Fibroblast of lung (primary cell): ENCODE data around the gene ZNF322. TPM values are rescaled to one million over a fixed set of nuclear protein-coding genes. Genes with fewer than 3 reads are reported as not detected.

Experiments
- DNase-seq, 2 donors: peaks; one replicate each; pipeline versions ENCODE4 v3.0.0 to v3.0.0-alpha.2; 2010; ENCODE audit warnings: low read depth in 2 of 2
- H2AFZ ChIP-seq: 2 replicates; pipeline ENCODE4 v1.5.1; 2012; ENCODE audit warnings: low read length, control low read depth, inconsistent platforms
- H3K27ac ChIP-seq: 2 replicates; pipeline ENCODE4 v1.5.1; 2011; ENCODE audit warnings: low read length, control low read depth; ENCODE audit not compliant: insufficient read depth
- H3K27me3 ChIP-seq: 2 replicates; pipeline ENCODE4 v1.5.1; 2011; ENCODE audit warnings: mild to moderate bottlenecking, low read length; ENCODE audit not compliant: control insufficient read depth, insufficient read depth
- H3K36me3 ChIP-seq: 2 replicates; pipeline ENCODE4 v1.5.1; 2011; ENCODE audit warnings: low read length; ENCODE audit not compliant: control insufficient read depth, insufficient read depth
- H3K4me1 ChIP-seq: 2 replicates; pipeline ENCODE4 v1.5.1; 2011; ENCODE audit warnings: low read length; ENCODE audit not compliant: control insufficient read depth, insufficient read depth; ENCODE audit errors: extremely low read depth
- H3K4me2 ChIP-seq: 2 replicates; pipeline ENCODE4 v1.5.1; 2011; ENCODE audit warnings: low read length, control low read depth; ENCODE audit not compliant: insufficient read depth; ENCODE audit errors: extremely low read depth
- H3K4me3 ChIP-seq, 4 experiments: fragments of 200-600 bp in 1 of 4; sonication (generic) in 1 of 4; replicated peaks in 1 of 4; 2 replicates each; pipeline ENCODE4 v1.5.1; 2011 to 2016; ENCODE audit warnings: low read length in 4 of 4, low read depth in 3 of 4, mild to moderate bottlenecking in 3 of 4, control low read depth in 2 of 4, inconsistent platforms in 1 of 4, mixed read lengths in 1 of 4; ENCODE audit not compliant: insufficient read depth in 1 of 4; ENCODE audit errors: control extremely low read depth in 1 of 4
- H3K79me2 ChIP-seq: 2 replicates; pipeline ENCODE4 v1.5.1; 2012; ENCODE audit warnings: mild to moderate bottlenecking, low read length, inconsistent platforms; ENCODE audit not compliant: control insufficient read depth, insufficient read depth
- H3K9ac ChIP-seq: 2 replicates; pipeline ENCODE4 v1.5.1; 2011; ENCODE audit warnings: mild to moderate bottlenecking, low read length, control low read depth; ENCODE audit not compliant: insufficient read depth
- H3K9me3 ChIP-seq: 2 replicates; pipeline ENCODE4 v1.5.1; 2012; ENCODE audit warnings: low read depth, low read length; ENCODE audit not compliant: control insufficient read depth, insufficient read depth
- H4K20me1 ChIP-seq: 2 replicates; pipeline ENCODE4 v1.5.1; 2011; ENCODE audit warnings: low read length; ENCODE audit not compliant: control insufficient read depth, insufficient read depth; ENCODE audit errors: extremely low read depth
- CTCF ChIP-seq, 2 donors: IDR thresholded peaks in 1 of 2; conservative IDR thresholded peaks in 1 of 2; 1 replicate in 1 of 2; 2 replicates in 1 of 2; pipeline ENCODE4 v1.5.1; 2011 to 2012; ENCODE audit warnings: low read length in 2 of 2, control low read depth in 1 of 2, inconsistent platforms in 1 of 2, low read depth in 1 of 2, mild to moderate bottlenecking in 1 of 2
- EZH2 ChIP-seq: IDR thresholded peaks from 2 replicates; pipeline ENCODE4 v1.5.1; 2012; ENCODE audit warnings: low read length, control low read depth, mild to moderate bottlenecking; ENCODE audit errors: missing control alignments
- polyA plus RNA-seq, 2 donors: library from polyadenylated mRNA; depleted of rRNA in 1 of 2; stranded (reverse) in 1 of 2; unstranded in 1 of 2; fragments of >200 nt; gene quantifications; 2 replicates each; pipeline ENCODE4 v1.2.1, GENCODE V29; 2011 to 2012; ENCODE audit warnings: missing spikeins in 1 of 2
- total RNA-seq: library from RNA; depleted of rRNA; stranded (reverse); fragments of >200 nt; gene quantifications from 2 replicates; pipeline ENCODE4 v1.2.1, GENCODE V29; 2014

The ZNF322 gene
- total and polyA plus RNA-seq, 2 donors (not counting 1 experiment from before 2014, with no cell fraction given) = 13.3 to 17.3 TPM

- Histone ChIP-seq H3K79me2 (no peaks in the 10 kb centered on the region), H3K36me3 (no peaks in the 10 kb centered on the region), H3K4me3 (no peak overlapping the region), H3K9ac (no peak overlapping the region), H3K9me3 (no peaks in the 10 kb centered on the region), H4K20me1 (no peaks in the 10 kb centered on the region), H3K4me2 (no peak overlapping the region), H3K4me1 (no peaks in the 10 kb centered on the region), H2AFZ (no peak overlapping the region), H3K27ac (no peak overlapping the region), H3K27me3 (peaks cover 34% of the 10 kb centered on the region)
- TF ChIP-seq CTCF (conservative IDR thresholded peaks at IDR 0.05 in 1 of 2, IDR thresholded peaks at IDR 0.05 in 1 of 2; ENCODE audit: low read depth in 1 of 2, low read length in 2 of 2) = no peak
- TF ChIP-seq EZH2 = no peak
- DNase-seq = no peak
These were observed 47.9 kb downstream of the ZNF322 start for GRCh38 chr6:26611599-26611998.

DNA sequence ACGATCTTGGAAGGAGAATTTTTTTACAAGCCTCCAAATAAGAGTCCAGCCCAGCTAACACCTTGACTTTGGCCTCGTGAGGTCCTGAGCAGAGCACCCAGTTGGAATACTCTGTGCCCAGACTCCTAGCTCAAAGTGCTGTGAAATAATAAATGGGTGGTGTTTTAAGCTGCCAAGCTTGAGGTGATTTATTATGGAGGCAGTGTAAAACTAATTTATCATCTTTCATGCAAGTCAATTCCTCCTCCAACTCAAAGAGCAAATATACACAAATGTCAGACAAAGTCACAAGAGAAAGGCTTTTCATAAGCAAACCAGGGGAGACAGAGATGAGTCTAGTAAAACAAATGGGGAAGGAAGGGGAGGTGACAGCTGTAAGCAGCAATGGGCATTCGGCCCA, 50.1 kb downstream of the ZNF322 start:
- H3K4me1 ChIP-seq = no peaks in the 10 kb centered on the region
- H2AFZ ChIP-seq = no peak overlapping the region
- H3K9ac ChIP-seq = no peak overlapping the region
- H3K36me3 ChIP-seq = no peaks in the 10 kb centered on the region
- peaks cover 27% of the 10 kb centered on the region for H3K27me3 ChIP-seq
- H3K79me2 ChIP-seq = no peaks in the 10 kb centered on the region
- DNase-seq = no peak
- H3K4me3 ChIP-seq = no peak overlapping the region
- H3K27ac ChIP-seq = no peak overlapping the region
- no peak overlapping the region for H3K4me2 ChIP-seq
- no peaks in the 10 kb centered on the region for H3K9me3 ChIP-seq
- H4K20me1 ChIP-seq = no peaks in the 10 kb centered on the region
- TF ChIP-seq EZH2 (no peak), CTCF (conservative IDR thresholded peaks at IDR 0.05 in 1 of 2, IDR thresholded peaks at IDR 0.05 in 1 of 2; ENCODE audit: low read depth in 1 of 2, low read length in 2 of 2) (no peak)

DNA sequence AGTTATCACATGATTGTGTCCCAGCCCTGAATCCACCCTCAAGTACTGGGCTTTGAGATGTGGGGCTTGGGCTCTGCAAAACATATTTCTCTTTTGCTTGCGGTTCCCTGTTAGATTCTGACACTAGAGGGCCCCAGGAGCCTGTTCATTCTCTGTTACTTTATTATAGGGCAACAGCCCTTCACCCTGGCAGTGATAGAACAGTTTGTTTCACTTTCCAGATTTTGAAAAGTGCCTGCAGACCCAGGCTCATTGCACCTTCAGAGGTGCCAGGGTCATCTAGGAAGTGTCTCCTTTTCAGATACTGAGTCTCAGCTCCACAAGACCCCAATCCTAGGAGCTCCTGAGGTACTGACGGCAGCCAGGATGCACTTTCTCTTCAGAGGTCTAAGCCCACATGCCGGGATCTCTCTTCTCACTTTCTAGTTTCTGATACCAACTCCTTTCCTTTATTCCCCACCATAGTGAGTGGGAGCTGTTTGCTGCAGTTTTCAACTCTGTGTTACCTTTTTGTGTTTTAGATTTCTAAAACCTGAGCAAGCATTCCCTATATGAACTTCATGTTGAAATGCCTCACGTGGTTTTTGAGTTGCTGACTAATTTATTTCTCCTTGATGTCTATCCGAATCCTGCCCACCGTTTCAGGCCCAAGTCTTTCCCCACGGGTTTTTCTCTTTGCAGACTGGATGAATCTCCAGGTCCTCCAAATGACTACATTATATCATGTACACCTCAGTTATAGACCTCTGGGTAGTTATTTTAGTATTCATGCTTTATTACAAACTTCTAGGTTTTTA, 51.9 kb downstream of the ZNF322 start:
- Histone ChIP-seq H3K4me2 (peak overlapping the region; percentile 59), H3K4me3 (peak overlapping the region; percentile 20 to 50 (median 35)), H3K9me3 (no peaks in the 10 kb centered on the region), H2AFZ (peak overlapping the region; percentile 61), H3K27ac (no peak overlapping the region), H3K9ac (no peak overlapping the region), H4K20me1 (no peaks in the 10 kb centered on the region), H3K79me2 (no peaks in the 10 kb centered on the region), H3K27me3 (peaks cover 9% of the 10 kb centered on the region), H3K36me3 (no peaks in the 10 kb centered on the region), H3K4me1 (no peaks in the 10 kb centered on the region)
- TF ChIP-seq EZH2 (no peak), CTCF (conservative IDR thresholded peaks at IDR 0.05 in 1 of 2, IDR thresholded peaks at IDR 0.05 in 1 of 2; ENCODE audit: low read depth in 1 of 2, low read length in 2 of 2) (peak; percentile 84 to 86)
- DNase-seq = peak; percentile 44 to 72
